ENCODE data around the gene CES4A. TPM values are rescaled to one million over a fixed set of nuclear protein-coding genes. Genes with fewer than 3 reads are reported as not detected.

The CES4A gene
- total and polyA plus RNA-seq, 2 of the 13 experiments (the other 11 are each of a cell fraction or from before 2014, with no cell fraction given): 0.09 to 0.17 TPM

DNA sequence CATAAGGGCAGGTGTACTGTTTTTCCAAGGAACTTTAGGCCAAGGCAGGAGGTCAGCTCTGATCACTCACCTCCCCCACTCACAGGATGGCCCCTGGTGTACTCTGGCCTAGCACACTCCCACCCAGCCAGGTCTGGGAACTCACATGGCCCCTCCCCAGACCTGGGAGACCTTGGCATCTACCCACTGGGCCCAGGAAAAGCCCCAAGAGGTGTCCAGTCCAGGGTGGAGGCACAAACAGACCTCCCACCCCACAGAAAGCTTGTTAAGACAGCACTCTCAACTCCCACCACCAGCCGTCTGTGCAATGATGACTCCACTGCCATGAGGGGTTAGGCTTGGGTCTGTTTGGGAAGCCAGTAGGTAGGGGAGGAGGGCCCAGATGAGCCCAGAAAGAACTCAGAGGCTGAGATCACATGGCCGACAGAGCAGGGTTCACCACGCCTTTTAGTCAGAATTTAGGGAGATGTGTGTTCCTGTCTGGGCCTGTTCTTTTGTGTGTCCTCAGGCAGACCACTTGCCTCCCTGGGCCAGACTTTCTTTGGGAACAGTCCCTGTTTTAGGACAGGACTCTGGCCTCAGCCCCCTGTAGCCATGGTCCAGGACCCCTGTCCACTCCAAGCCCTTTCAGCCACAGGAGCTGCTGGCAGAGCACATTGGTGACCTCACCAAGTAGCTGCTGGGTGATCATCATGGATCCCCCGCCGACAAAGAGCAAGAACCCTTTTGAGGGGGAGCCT lies 28.5 kb downstream of the CES4A start (continued):
- TF ChIP-seq, protein P1, sequence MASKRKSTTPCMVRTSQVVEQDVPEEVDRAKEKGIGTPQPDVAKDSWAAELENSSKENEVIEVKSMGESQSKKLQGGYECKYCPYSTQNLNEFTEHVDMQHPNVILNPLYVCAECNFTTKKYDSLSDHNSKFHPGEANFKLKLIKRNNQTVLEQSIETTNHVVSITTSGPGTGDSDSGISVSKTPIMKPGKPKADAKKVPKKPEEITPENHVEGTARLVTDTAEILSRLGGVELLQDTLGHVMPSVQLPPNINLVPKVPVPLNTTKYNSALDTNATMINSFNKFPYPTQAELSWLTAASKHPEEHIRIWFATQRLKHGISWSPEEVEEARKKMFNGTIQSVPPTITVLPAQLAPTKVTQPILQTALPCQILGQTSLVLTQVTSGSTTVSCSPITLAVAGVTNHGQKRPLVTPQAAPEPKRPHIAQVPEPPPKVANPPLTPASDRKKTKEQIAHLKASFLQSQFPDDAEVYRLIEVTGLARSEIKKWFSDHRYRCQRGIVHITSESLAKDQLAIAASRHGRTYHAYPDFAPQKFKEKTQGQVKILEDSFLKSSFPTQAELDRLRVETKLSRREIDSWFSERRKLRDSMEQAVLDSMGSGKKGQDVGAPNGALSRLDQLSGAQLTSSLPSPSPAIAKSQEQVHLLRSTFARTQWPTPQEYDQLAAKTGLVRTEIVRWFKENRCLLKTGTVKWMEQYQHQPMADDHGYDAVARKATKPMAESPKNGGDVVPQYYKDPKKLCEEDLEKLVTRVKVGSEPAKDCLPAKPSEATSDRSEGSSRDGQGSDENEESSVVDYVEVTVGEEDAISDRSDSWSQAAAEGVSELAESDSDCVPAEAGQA (IDR thresholded peaks at IDR 0.05; ENCODE audit: low read depth): no peak
- TF ChIP-seq, protein P1 (CRISPR knock-in tag; IDR thresholded peaks at IDR 0.05; ENCODE audit: borderline replicate concordance): no peak
- TF ChIP-seq, protein P2, sequence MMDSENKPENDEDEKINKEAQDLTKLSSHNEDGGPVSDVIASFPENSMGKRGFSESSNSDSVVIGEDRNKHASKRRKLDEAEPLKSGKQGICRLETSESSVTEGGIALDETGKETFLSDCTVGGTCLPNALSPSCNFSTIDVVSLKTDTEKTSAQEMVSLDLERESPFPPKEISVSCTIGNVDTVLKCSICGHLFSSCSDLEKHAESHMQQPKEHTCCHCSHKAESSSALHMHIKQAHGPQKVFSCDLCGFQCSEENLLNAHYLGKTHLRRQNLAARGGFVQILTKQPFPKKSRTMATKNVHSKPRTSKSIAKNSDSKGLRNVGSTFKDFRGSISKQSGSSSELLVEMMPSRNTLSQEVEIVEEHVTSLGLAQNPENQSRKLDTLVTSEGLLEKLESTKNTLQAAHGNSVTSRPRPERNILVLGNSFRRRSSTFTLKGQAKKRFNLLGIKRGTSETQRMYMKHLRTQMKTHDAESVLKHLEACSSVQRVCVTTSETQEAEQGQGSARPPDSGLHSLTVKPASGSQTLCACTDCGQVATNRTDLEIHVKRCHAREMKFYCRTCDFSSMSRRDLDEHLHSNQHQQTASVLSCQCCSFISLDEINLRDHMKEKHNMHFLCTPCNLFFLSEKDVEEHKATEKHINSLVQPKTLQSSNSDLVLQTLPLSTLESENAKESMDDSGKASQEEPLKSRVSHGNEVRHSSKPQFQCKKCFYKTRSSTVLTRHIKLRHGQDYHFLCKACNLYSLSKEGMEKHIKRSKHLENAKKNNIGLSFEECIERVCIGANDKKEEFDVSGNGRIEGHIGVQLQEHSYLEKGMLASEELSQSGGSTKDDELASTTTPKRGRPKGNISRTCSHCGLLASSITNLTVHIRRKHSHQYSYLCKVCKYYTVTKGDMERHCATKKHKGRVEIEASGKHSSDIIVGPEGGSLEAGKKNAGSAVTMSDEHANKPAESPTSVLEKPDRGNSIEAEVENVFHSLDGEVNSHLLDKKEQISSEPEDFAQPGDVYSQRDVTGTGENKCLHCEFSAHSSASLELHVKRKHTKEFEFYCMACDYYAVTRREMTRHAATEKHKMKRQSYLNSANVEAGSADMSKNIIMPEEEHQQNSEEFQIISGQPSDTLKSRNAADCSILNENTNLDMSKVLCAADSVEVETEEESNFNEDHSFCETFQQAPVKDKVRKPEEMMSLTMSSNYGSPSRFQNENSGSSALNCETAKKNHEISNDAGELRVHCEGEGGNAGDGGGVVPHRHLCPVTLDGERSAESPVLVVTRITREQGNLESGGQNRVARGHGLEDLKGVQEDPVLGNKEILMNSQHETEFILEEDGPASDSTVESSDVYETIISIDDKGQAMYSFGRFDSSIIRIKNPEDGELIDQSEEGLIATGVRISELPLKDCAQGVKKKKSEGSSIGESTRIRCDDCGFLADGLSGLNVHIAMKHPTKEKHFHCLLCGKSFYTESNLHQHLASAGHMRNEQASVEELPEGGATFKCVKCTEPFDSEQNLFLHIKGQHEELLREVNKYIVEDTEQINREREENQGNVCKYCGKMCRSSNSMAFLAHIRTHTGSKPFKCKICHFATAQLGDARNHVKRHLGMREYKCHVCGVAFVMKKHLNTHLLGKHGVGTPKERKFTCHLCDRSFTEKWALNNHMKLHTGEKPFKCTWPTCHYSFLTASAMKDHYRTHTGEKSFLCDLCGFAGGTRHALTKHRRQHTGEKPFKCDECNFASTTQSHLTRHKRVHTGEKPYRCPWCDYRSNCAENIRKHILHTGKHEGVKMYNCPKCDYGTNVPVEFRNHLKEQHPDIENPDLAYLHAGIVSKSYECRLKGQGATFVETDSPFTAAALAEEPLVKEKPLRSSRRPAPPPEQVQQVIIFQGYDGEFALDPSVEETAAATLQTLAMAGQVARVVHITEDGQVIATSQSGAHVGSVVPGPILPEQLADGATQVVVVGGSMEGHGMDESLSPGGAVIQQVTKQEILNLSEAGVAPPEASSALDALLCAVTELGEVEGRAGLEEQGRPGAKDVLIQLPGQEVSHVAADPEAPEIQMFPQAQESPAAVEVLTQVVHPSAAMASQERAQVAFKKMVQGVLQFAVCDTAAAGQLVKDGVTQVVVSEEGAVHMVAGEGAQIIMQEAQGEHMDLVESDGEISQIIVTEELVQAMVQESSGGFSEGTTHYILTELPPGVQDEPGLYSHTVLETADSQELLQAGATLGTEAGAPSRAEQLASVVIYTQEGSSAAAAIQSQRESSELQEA (CRISPR knock-in tag; IDR thresholded peaks at IDR 0.05; ENCODE audit: not compliant biosample characterization): no peak
- TF ChIP-seq, protein P3, sequence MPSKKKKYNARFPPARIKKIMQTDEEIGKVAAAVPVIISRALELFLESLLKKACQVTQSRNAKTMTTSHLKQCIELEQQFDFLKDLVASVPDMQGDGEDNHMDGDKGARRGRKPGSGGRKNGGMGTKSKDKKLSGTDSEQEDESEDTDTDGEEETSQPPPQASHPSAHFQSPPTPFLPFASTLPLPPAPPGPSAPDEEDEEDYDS (CRISPR knock-in tag; IDR thresholded peaks at IDR 0.05): no peak
- TF ChIP-seq NFYC (CRISPR knock-in tag; IDR thresholded peaks at IDR 0.05) (no peak), KLF11 (CRISPR knock-in tag; IDR thresholded peaks at IDR 0.05) (no peak), ZNF563 (CRISPR knock-in tag; IDR thresholded peaks at IDR 0.05) (no peak), ONECUT2 (CRISPR knock-in tag; IDR thresholded peaks at IDR 0.05) (no peak)
- TF ChIP-seq, protein P4, sequence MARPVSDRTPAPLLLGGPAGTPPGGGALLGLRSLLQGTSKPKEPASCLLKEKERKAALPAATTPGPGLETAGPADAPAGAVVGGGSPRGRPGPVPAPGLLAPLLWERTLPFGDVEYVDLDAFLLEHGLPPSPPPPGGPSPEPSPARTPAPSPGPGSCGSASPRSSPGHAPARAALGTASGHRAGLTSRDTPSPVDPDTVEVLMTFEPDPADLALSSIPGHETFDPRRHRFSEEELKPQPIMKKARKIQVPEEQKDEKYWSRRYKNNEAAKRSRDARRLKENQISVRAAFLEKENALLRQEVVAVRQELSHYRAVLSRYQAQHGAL (CRISPR knock-in tag; IDR thresholded peaks at IDR 0.05; ENCODE audit: not compliant biosample characterization): no peak
- TF ChIP-seq, protein P5, sequence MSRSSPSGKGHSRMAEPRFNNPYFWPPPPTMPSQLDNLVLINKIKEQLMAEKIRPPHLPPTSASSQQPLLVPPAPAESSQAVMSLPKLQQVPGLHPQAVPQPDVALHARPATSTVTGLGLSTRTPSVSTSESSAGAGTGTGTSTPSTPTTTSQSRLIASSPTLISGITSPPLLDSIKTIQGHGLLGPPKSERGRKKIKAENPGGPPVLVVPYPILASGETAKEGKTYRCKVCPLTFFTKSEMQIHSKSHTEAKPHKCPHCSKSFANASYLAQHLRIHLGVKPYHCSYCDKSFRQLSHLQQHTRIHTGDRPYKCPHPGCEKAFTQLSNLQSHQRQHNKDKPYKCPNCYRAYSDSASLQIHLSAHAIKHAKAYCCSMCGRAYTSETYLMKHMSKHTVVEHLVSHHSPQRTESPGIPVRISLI (CRISPR knock-in tag; IDR thresholded peaks at IDR 0.05; ENCODE audit: borderline replicate concordance): no peak
